ENCODE data around the gene GABRD. TPM values are rescaled to one million over a fixed set of nuclear protein-coding genes. Genes with fewer than 3 reads are reported as not detected.

GABRD gene
- not detected in 2 replicates for total RNA-seq

- peak; percentile 94 for DNase-seq (ENCODE audit: insufficient read length, low spot score, missing footprints)
- Histone ChIP-seq H3K27ac (ENCODE audit: low read depth, low read length) (no peak within 1 kb of the TSS), H3K4me3 (ENCODE audit: insufficient read depth, low read length) (no peak within 1 kb of the TSS), H3K4me2 (ENCODE audit: insufficient read depth, low read length) (no peak within 1 kb of the TSS), H3K36me3 (ENCODE audit: insufficient read depth, low read length) (no peaks in the 10 kb centered on the region), H4K20me1 (ENCODE audit: insufficient read depth, low read length) (no peaks in the 10 kb centered on the region), H3K9me3 (ENCODE audit: low read depth, low read length) (no peaks in the 10 kb centered on the region), H2AFZ (ENCODE audit: low read length) (no peak within 1 kb of the TSS), H3K4me1 (ENCODE audit: insufficient read depth, low read length) (no peaks in the 10 kb centered on the region), H3K27me3 (ENCODE audit: insufficient read depth, low read length) (peaks cover 54% of the 10 kb centered on the region), H3K79me2 (ENCODE audit: insufficient read depth, low read length) (no peaks in the 10 kb centered on the region)
- TF ChIP-seq CTCF (IDR thresholded peaks at IDR 0.05; ENCODE audit: extremely low read depth, low read depth, low read length), result no peak
Observed at GRCh38 chr1:2019172-2019543, at the start of gene GABRD. Gene GABRD (plus strand): TSS chr1:2019345. CDS start chr1:2019424, 79 bp downstream.

- peaks cover 5% of the 10 kb centered on the region for H3K27me3 ChIP-seq (ENCODE audit: insufficient read depth, low read length)
- no peak overlapping the region for H3K4me3 ChIP-seq (ENCODE audit: insufficient read depth, low read length)
- TF ChIP-seq CTCF (IDR thresholded peaks at IDR 0.05; ENCODE audit: extremely low read depth, low read depth, low read length), result no peak
- DNase-seq (ENCODE audit: insufficient read length, low spot score, missing footprints), result no peak
- no peaks in the 10 kb centered on the region for H3K9me3 ChIP-seq (ENCODE audit: low read depth, low read length)
- H3K79me2 ChIP-seq (ENCODE audit: insufficient read depth, low read length), result no peaks in the 10 kb centered on the region
- no peaks in the 10 kb centered on the region for H3K4me1 ChIP-seq (ENCODE audit: insufficient read depth, low read length)
- H3K36me3 ChIP-seq (ENCODE audit: insufficient read depth, low read length), result no peaks in the 10 kb centered on the region
- no peaks in the 10 kb centered on the region for H4K20me1 ChIP-seq (ENCODE audit: insufficient read depth, low read length)
- H3K27ac ChIP-seq (ENCODE audit: low read depth, low read length), result no peak overlapping the region
- no peak overlapping the region for H3K4me2 ChIP-seq (ENCODE audit: insufficient read depth, low read length)
- H2AFZ ChIP-seq (ENCODE audit: low read length), result no peak overlapping the region
Observed at GRCh38 chr1:1969505-1969900, 49.6 kb upstream of the GABRD start.

GRCh38 chr1:1969953-1970716 lies 49.0 kb upstream of the GABRD start:
- H3K4me1 ChIP-seq (ENCODE audit: insufficient read depth, low read length), result no peaks in the 10 kb centered on the region
- no peak overlapping the region for H2AFZ ChIP-seq (ENCODE audit: low read length)
- DNase-seq (ENCODE audit: insufficient read length, low spot score, missing footprints), result no peak
- no peak overlapping the region for H3K4me2 ChIP-seq (ENCODE audit: insufficient read depth, low read length)
- H3K36me3 ChIP-seq (ENCODE audit: insufficient read depth, low read length), result no peaks in the 10 kb centered on the region
- no peak overlapping the region for H3K27ac ChIP-seq (ENCODE audit: low read depth, low read length)
- TF ChIP-seq CTCF (IDR thresholded peaks at IDR 0.05; ENCODE audit: extremely low read depth, low read depth, low read length), result no peak
- no peaks in the 10 kb centered on the region for H3K9me3 ChIP-seq (ENCODE audit: low read depth, low read length)
- H4K20me1 ChIP-seq (ENCODE audit: insufficient read depth, low read length), result no peaks in the 10 kb centered on the region
- peaks cover 5% of the 10 kb centered on the region for H3K27me3 ChIP-seq (ENCODE audit: insufficient read depth, low read length)
- H3K4me3 ChIP-seq (ENCODE audit: insufficient read depth, low read length), result no peak overlapping the region
- H3K79me2 ChIP-seq (ENCODE audit: insufficient read depth, low read length), result no peaks in the 10 kb centered on the region

- Histone ChIP-seq H3K4me3 (ENCODE audit: insufficient read depth, low read length) (no peak overlapping the region), H3K27ac (ENCODE audit: low read depth, low read length) (no peak overlapping the region), H3K4me1 (ENCODE audit: insufficient read depth, low read length) (no peaks in the 10 kb centered on the region), H2AFZ (ENCODE audit: low read length) (no peak overlapping the region), H3K27me3 (ENCODE audit: insufficient read depth, low read length) (peaks cover 8% of the 10 kb centered on the region), H3K79me2 (ENCODE audit: insufficient read depth, low read length) (no peaks in the 10 kb centered on the region), H3K36me3 (ENCODE audit: insufficient read depth, low read length) (no peaks in the 10 kb centered on the region), H4K20me1 (ENCODE audit: insufficient read depth, low read length) (no peaks in the 10 kb centered on the region), H3K4me2 (ENCODE audit: insufficient read depth, low read length) (no peak overlapping the region), H3K9me3 (ENCODE audit: low read depth, low read length) (no peaks in the 10 kb centered on the region)
- DNase-seq (ENCODE audit: insufficient read length, low spot score, missing footprints), result no peak
- TF ChIP-seq CTCF (IDR thresholded peaks at IDR 0.05; ENCODE audit: extremely low read depth, low read depth, low read length), result no peak
Observed at GRCh38 chr1:1971017-1971416, 48.1 kb upstream of the GABRD start.

Measured in osteoblast (primary cell).